HG03066 (cell line): ENCODE data around the gene KCTD14.
"Not testable (repeated sequence)": the region's sequence is repeated elsewhere in the genome, so short reads cannot be mapped to it uniquely, and the experiment has no call there.

Experiments
- ATAC-seq: cut with Tn5 transposase; IDR thresholded peaks from one replicate; pipeline ENCODE4 v1.9.1; 2021; ENCODE audit warnings: low read depth; ENCODE audit not compliant: unreplicated experiment

Gene KCTD14

GRCh38 chr11:78048561-78048960 is 25.5 kb upstream of the KCTD14 start:
- no peak for ATAC-seq

GRCh38 chr11:78046486-78046854 is 23.4 kb upstream of the KCTD14 start:
- ATAC-seq: no peak

- peak; percentile 60 for ATAC-seq
Observed at GRCh38 chr11:78045851-78046485, 22.9 kb upstream of the KCTD14 start.

GRCh38 chr11:78044706-78045105 is 21.6 kb upstream of the KCTD14 start:
- ATAC-seq: no peak

- no peak for ATAC-seq
Observed at GRCh38 chr11:78041843-78042440, 18.9 kb upstream of the KCTD14 start.

GRCh38 chr11:78041380-78041719 is 18.3 kb upstream of the KCTD14 start:
- ATAC-seq: not testable (repeated sequence)

GRCh38 chr11:78040691-78041379 is 17.8 kb upstream of the KCTD14 start:
- no peak for ATAC-seq

GRCh38 chr11:78039919-78040671 is 17.0 kb upstream of the KCTD14 start:
- peak; percentile 80 for ATAC-seq

- ATAC-seq: peak; percentile 9
Observed at GRCh38 chr11:78039391-78039918, 16.4 kb upstream of the KCTD14 start.

GRCh38 chr11:78038697-78039313 is 15.7 kb upstream of the KCTD14 start:
- ATAC-seq: no peak

GRCh38 chr11:78037825-78038620 is 14.9 kb upstream of the KCTD14 start:
- no peak for ATAC-seq

- ATAC-seq: no peak
Observed at GRCh38 chr11:78037056-78037455, 14.0 kb upstream of the KCTD14 start.

- ATAC-seq: no peak
Observed at GRCh38 chr11:78036313-78036712, 13.2 kb upstream of the KCTD14 start.

- ATAC-seq: no peak
Observed at GRCh38 chr11:78034623-78035022, 11.5 kb upstream of the KCTD14 start.

GRCh38 chr11:78033040-78033439 is 10.0 kb upstream of the KCTD14 start:
- no peak for ATAC-seq

GRCh38 chr11:78032090-78032489 is 9.0 kb upstream of the KCTD14 start:
- no peak for ATAC-seq

- peak; percentile 84 for ATAC-seq
Observed at GRCh38 chr11:78031629-78032028, 8.6 kb upstream of the KCTD14 start.

- ATAC-seq: no peak
Observed at GRCh38 chr11:78030429-78031325, 7.6 kb upstream of the KCTD14 start.

GRCh38 chr11:78028423-78028822 is 5.3 kb upstream of the KCTD14 start:
- ATAC-seq: not testable (repeated sequence)
